GM12878 (cell line): ENCODE measurements around the gene KRTAP5-4.

ENCODE experiments used
- ASH2L ChIP-seq: fragments of 300-600, 200-600 bp; sonication (generic); IDR thresholded peaks from 2 replicates; pipeline ENCODE4 v1.6.1; 2017; ENCODE audit warnings: low read depth, mild to moderate bottlenecking, borderline replicate concordance
- CBX3 ChIP-seq: fragments of 200-600 bp; sonication (generic); IDR thresholded peaks from 2 replicates; pipeline ENCODE4 v1.6.1; 2016; ENCODE audit warnings: low read depth, borderline replicate concordance
- CHD2 ChIP-seq: IDR thresholded peaks from 2 replicates; pipeline ENCODE4 v1.6.1; 2011; ENCODE audit warnings: low read depth, low read length, improper control_type of control experiment, borderline replicate concordance
- CREB1 ChIP-seq: IDR thresholded peaks from 2 replicates; pipeline ENCODE4 v1.6.1; 2012; ENCODE audit warnings: low read depth, mild to moderate bottlenecking, inconsistent platforms
- CTCF ChIP-seq, 3 experiments: IDR thresholded peaks in 2 of 3; conservative IDR thresholded peaks in 1 of 3; 2 replicates each; pipeline ENCODE4 v1.5.1; 2011; ENCODE audit warnings: low read depth in 3 of 3, low read length in 3 of 3, mild to moderate bottlenecking in 3 of 3, control low read depth in 2 of 3, moderate library complexity in 2 of 3, inconsistent platforms in 1 of 3, mixed read lengths in 1 of 3; ENCODE audit not compliant: control insufficient read depth in 2 of 3, insufficient read depth in 1 of 3; ENCODE audit errors: extremely low read depth in 1 of 3
- EGR1 ChIP-seq, 2 experiments: IDR thresholded peaks; 1 replicate in 1 of 2; 2 replicates in 1 of 2; pipeline ENCODE4 v1.6.1; 2011 to 2012; ENCODE audit warnings: low read depth in 2 of 2, low read length in 2 of 2, borderline replicate concordance in 1 of 2, mild to moderate bottlenecking in 1 of 2, moderate library complexity in 1 of 2
- EP300 ChIP-seq, 2 experiments: fragments of 150-350 bp in 1 of 2; IDR thresholded peaks; 2 replicates each; pipeline ENCODE4 v1.6.1; 2011 to 2012; ENCODE audit warnings: low read depth in 2 of 2, low read length in 2 of 2, borderline replicate concordance in 1 of 2, improper control_type of control experiment in 1 of 2, inconsistent platforms in 1 of 2; ENCODE audit not compliant: control insufficient read depth in 1 of 2
- POLR2A ChIP-seq: IDR thresholded peaks from 2 replicates; pipeline ENCODE4 v1.6.1; 2011; ENCODE audit warnings: low read depth, mild to moderate bottlenecking, low read length
- SMC3 ChIP-seq: IDR thresholded peaks from 2 replicates; pipeline ENCODE4 v1.6.1; 2011; ENCODE audit warnings: low read length, improper control_type of control experiment, borderline replicate concordance
- SP1 ChIP-seq: IDR thresholded peaks from one replicate; pipeline ENCODE4 v1.6.1; 2011; ENCODE audit warnings: low read depth, low read length
- SREBF2 ChIP-seq: IDR thresholded peaks from 2 replicates; pipeline ENCODE4 v1.6.1; 2012; ENCODE audit warnings: mild to moderate bottlenecking, low read length
- STAT1 ChIP-seq: fragments of 450-650 bp; conservative IDR thresholded peaks from 2 replicates; pipeline ENCODE4 v1.6.1; 2014; ENCODE audit warnings: antibody characterized with exemption, mild to moderate bottlenecking
- TBL1XR1 ChIP-seq: IDR thresholded peaks from 2 replicates; pipeline ENCODE4 v1.6.1; 2012; ENCODE audit warnings: low read depth, low read length, improper control_type of control experiment
- ZNF274 ChIP-seq: IDR thresholded peaks from one replicate; pipeline ENCODE4 v1.8.0; 2011; ENCODE audit not compliant: insufficient read length, insufficient read depth

- TF ChIP-seq CHD2: no peak
- TF ChIP-seq STAT1: no peak
- peak; percentile 62; the same call in 1 of the 2 replicates for TF ChIP-seq SMC3
- no peak for TF ChIP-seq EGR1 (IDR thresholded peaks at IDR 0.05; ENCODE audit: borderline replicate concordance in 1 of 2, low read depth in 2 of 2, low read length in 2 of 2)
- peak; percentile 78 to 93 (median 83) for TF ChIP-seq CTCF (IDR thresholded peaks at IDR 0.05 in 2 of 3, conservative IDR thresholded peaks at IDR 0.05 in 1 of 3; ENCODE audit: control insufficient read depth in 2 of 3, extremely low read depth in 1 of 3, insufficient read depth in 1 of 3, low read depth in 3 of 3, low read length in 3 of 3)
- TF ChIP-seq CBX3: no peak
- TF ChIP-seq POLR2A: no peak
- no peak for TF ChIP-seq EP300 (IDR thresholded peaks at IDR 0.05; ENCODE audit: borderline replicate concordance in 1 of 2, control insufficient read depth in 1 of 2, low read depth in 2 of 2, low read length in 2 of 2)
- no peak for TF ChIP-seq CREB1
- no peak for TF ChIP-seq TBL1XR1
- TF ChIP-seq SP1: no peak
- TF ChIP-seq ASH2L: no peak
- TF ChIP-seq SREBF2: no peak
- no peak for TF ChIP-seq ZNF274
Measured at GRCh38 chr11:1628506-1629325, 6.8 kb upstream of the KRTAP5-4 start.
